GM23338 (cell line): ENCODE data around the gene TNFSF12. TPM values are rescaled to one million over a fixed set of nuclear protein-coding genes. Genes with fewer than 3 reads are reported as not detected.

Experiments used
- ATAC-seq: fragments of 200-7000 bp; cut with Tn5 transposase; 3 replicates; pipeline ENCODE4 v1.9.1; 2020
- DNase-seq: peaks from one replicate; pipeline ENCODE4 v3.0.0-alpha.2; 2015; ENCODE audit warnings: low spot score
- H2AFZ ChIP-seq: fragments of 200-600 bp; sonication (generic); 2 replicates; pipeline ENCODE4 v1.8.0; 2016; ENCODE audit warnings: antibody characterized with exemption, mild to moderate bottlenecking, moderate library complexity
- H3F3A ChIP-seq: fragments of 200-600 bp; sonication (generic); replicated peaks from 2 replicates; pipeline ENCODE4 v1.8.0; 2017; ENCODE audit warnings: antibody characterized with exemption, mixed run types, low read depth
- H3K27ac ChIP-seq: fragments of 200-600 bp; sonication (generic); 2 replicates; pipeline ENCODE4 v1.6.1; 2016; ENCODE audit warnings: low read depth
- H3K27me3 ChIP-seq: fragments of 200-600 bp; sonication (generic); 2 replicates; pipeline ENCODE4 v1.8.0; 2016; ENCODE audit warnings: mild to moderate bottlenecking, mixed run types, moderate library complexity; ENCODE audit not compliant: insufficient read depth
- H3K36me3 ChIP-seq: fragments of 200-600 bp; sonication (generic); 2 replicates; pipeline ENCODE4 v1.8.0; 2016; ENCODE audit warnings: mild to moderate bottlenecking; ENCODE audit not compliant: insufficient read depth
- H3K4me1 ChIP-seq: fragments of 200-600 bp; sonication (generic); 2 replicates; pipeline ENCODE4 v1.8.0; 2016; ENCODE audit warnings: mild to moderate bottlenecking, moderate library complexity; ENCODE audit not compliant: insufficient read depth
- H3K4me2 ChIP-seq: fragments of 200-600 bp; sonication (generic); 2 replicates; pipeline ENCODE4 v1.7.1; 2017; ENCODE audit warnings: mixed run types
- H3K4me3 ChIP-seq: fragments of 200-600 bp; sonication (generic); 2 replicates; pipeline ENCODE4 v1.6.1; 2016; ENCODE audit warnings: mixed run types
- H3K79me2 ChIP-seq: fragments of 200-600 bp; sonication (generic); replicated peaks from 2 replicates; pipeline ENCODE4 v1.8.0; 2017; ENCODE audit warnings: mild to moderate bottlenecking; ENCODE audit not compliant: insufficient read depth
- H3K9me2 ChIP-seq: fragments of 200-600 bp; sonication (generic); 2 replicates; pipeline ENCODE4 v1.8.0; 2017; ENCODE audit not compliant: insufficient read depth
- H4K20me1 ChIP-seq: fragments of 200-600 bp; sonication (generic); replicated peaks from 2 replicates; pipeline ENCODE4 v1.8.0; 2017; ENCODE audit warnings: mild to moderate bottlenecking; ENCODE audit not compliant: insufficient read depth
- H3K27ac Mint-ChIP-seq: 2 replicates; pipeline ENCODE4 v1.8.0; 2020; ENCODE audit warnings: inconsistent platforms, mild to moderate bottlenecking, moderate library complexity, mixed read lengths
- H3K27me3 Mint-ChIP-seq: 3 replicates; pipeline ENCODE4 v1.8.0; 2022; ENCODE audit warnings: low read depth, mild to moderate bottlenecking, moderate library complexity, mixed read lengths, inconsistent platforms; ENCODE audit not compliant: insufficient read depth, poor library complexity
- H3K36me3 Mint-ChIP-seq: 3 replicates; pipeline ENCODE4 v1.8.0; 2021; ENCODE audit warnings: low read depth, mild to moderate bottlenecking, inconsistent platforms, moderate library complexity, mixed read lengths
- H3K4me1 Mint-ChIP-seq: 3 replicates; pipeline ENCODE4 v1.8.0; 2020; ENCODE audit warnings: mild to moderate bottlenecking, inconsistent platforms, mixed read lengths
- H3K4me3 Mint-ChIP-seq: 3 replicates; pipeline ENCODE4 v1.8.0; 2021; ENCODE audit warnings: moderate library complexity, mild to moderate bottlenecking, inconsistent platforms, mixed read lengths
- H3K9me3 Mint-ChIP-seq: 3 replicates; pipeline ENCODE4 v1.8.0; 2020; ENCODE audit warnings: moderate library complexity, mild to moderate bottlenecking, inconsistent platforms, mixed read lengths
- CREB1 ChIP-seq: fragments of 250-450 bp; sonication (Bioruptor Pico); IDR thresholded peaks from 2 replicates; pipeline ENCODE4 v1.5.0; 2020; ENCODE audit warnings: low read depth, mild to moderate bottlenecking, moderate library complexity
- CTCF ChIP-seq, 2 experiments: fragments of 200-600 bp in 1 of 2; sonication (generic) in 1 of 2; conservative IDR thresholded peaks; 2 replicates each; pipeline versions ENCODE4 v1.5.1 to v1.6.1; 2016 to 2017; ENCODE audit warnings: antibody characterized with exemption in 2 of 2, low read depth in 2 of 2, mild to moderate bottlenecking in 2 of 2, moderate library complexity in 1 of 2
- ETS1 ChIP-seq: IDR thresholded peaks from 2 replicates; pipeline ENCODE4 v1.6.1; 2016; ENCODE audit warnings: antibody characterized with exemption
- EZH2 ChIP-seq: fragments of 200-600 bp; sonication (generic); IDR thresholded peaks from one replicate; pipeline ENCODE4 v1.8.0; 2017; ENCODE audit warnings: antibody characterized with exemption, mild to moderate bottlenecking, low read depth; ENCODE audit not compliant: unreplicated experiment
- EZH2phosphoT487 ChIP-seq: fragments of 200-600 bp; sonication (generic); IDR thresholded peaks from one replicate; pipeline ENCODE4 v1.8.1; 2018; ENCODE audit warnings: antibody characterized with exemption; ENCODE audit not compliant: unreplicated experiment
- JUNB ChIP-seq: IDR thresholded peaks from one replicate; pipeline ENCODE4 v1.6.1; 2016; ENCODE audit warnings: antibody characterized with exemption; ENCODE audit not compliant: unreplicated experiment
- NANOG ChIP-seq: IDR thresholded peaks from 2 replicates; pipeline ENCODE4 v1.6.1; 2016; ENCODE audit warnings: antibody characterized with exemption, borderline replicate concordance
- POLR2AphosphoS5 ChIP-seq: IDR thresholded peaks from 2 replicates; pipeline ENCODE4 v1.6.1; 2016; ENCODE audit warnings: antibody characterized with exemption, low read depth
- REST ChIP-seq: IDR thresholded peaks from one replicate; pipeline ENCODE4 v1.6.1; 2018; ENCODE audit warnings: antibody characterized with exemption; ENCODE audit not compliant: unreplicated experiment
- STAT1 ChIP-seq: IDR thresholded peaks from one replicate; pipeline ENCODE4 v1.6.1; 2016; ENCODE audit warnings: antibody characterized with exemption; ENCODE audit not compliant: unreplicated experiment
- ZNF114 ChIP-seq: fragments of 250-450 bp; sonication (Bioruptor Pico); IDR thresholded peaks from 2 replicates; pipeline ENCODE4 v1.5.0; 2020; ENCODE audit warnings: mild to moderate bottlenecking, moderate library complexity
- ZNF331 ChIP-seq: fragments of 250-450 bp; sonication (Bioruptor Pico); IDR thresholded peaks from 2 replicates; pipeline ENCODE4 v1.5.0; 2020; ENCODE audit warnings: low read depth, mild to moderate bottlenecking, moderate library complexity
- ZNF462 ChIP-seq: fragments of 250-450 bp; sonication (Bioruptor Pico); IDR thresholded peaks from 2 replicates; pipeline ENCODE4 v1.5.0; 2020; ENCODE audit warnings: mild to moderate bottlenecking, moderate library complexity
- polyA plus RNA-seq: library from polyadenylated mRNA; unstranded; fragments of >200 nt; fragmentation: Nextera tagmentation; extraction: Ambion mirVana; gene quantifications from 2 replicates; pipeline ENCODE4 v1.2.1, GENCODE V29; 2016
- total RNA-seq: library from RNA; depleted of rRNA; stranded (reverse); fragments of >200 nt; shearing (Covaris generic); gene quantifications from 2 replicates; pipeline ENCODE4 v1.2.3, GENCODE V29; 2014

TNFSF12 gene
- total and polyA plus RNA-seq, 2 experiments from 2014 or later: 3.5 to 6.0 TPM

- H3K36me3 Mint-ChIP-seq: peaks cover 73% of the 10 kb centered on the region
- peaks cover 57% of the 10 kb centered on the region for H3K27me3 Mint-ChIP-seq
- Histone ChIP-seq H3K4me1 (peaks cover 31% of the 10 kb centered on the region), H3K27ac (no peak overlapping the region), H3K36me3 (peaks cover 26% of the 10 kb centered on the region), H2AFZ (no peak overlapping the region), H3K4me2 (no peak overlapping the region), H3K27me3 (no peaks in the 10 kb centered on the region), H3K79me2 (peaks cover 46% of the 10 kb centered on the region), H4K20me1 (peaks cover 18% of the 10 kb centered on the region), H3F3A (peaks cover 62% of the 10 kb centered on the region), H3K9me2 (no peaks in the 10 kb centered on the region; the same call in 1 of the 2 replicates), H3K4me3 (no peak overlapping the region)
- DNase-seq: peak; percentile 11
- ATAC-seq: no peak
- peak overlapping the region; percentile 26; the same call in 2 of the 3 replicates for H3K4me3 Mint-ChIP-seq
- H3K4me1 Mint-ChIP-seq: peaks cover 65% of the 10 kb centered on the region
- H3K27ac Mint-ChIP-seq: peak overlapping the region; percentile 78
- TF ChIP-seq JUNB (no peak), CTCF (conservative IDR thresholded peaks at IDR 0.05; ENCODE audit: low read depth in 2 of 2) (no peak), REST (no peak), EZH2 (no peak), ZNF331 (CRISPR knock-in tag) (no peak), STAT1 (no peak), EZH2phosphoT487 (no peak), NANOG (no peak), CREB1 (CRISPR knock-in tag) (no peak), ZNF462 (CRISPR knock-in tag) (no peak), ETS1 (no peak), ZNF114 (CRISPR knock-in tag) (no peak), POLR2AphosphoS5 (no peak)
- H3K9me3 Mint-ChIP-seq: peaks cover 5% of the 10 kb centered on the region; the same call in 2 of the 3 replicates
Observed at GRCh38 chr17:7580604-7581575, 32.0 kb downstream of the TNFSF12 start.
